Stimulated activated CD4-positive, alpha-beta T cell treated with anti-CD3 and anti-CD28 coated beads, Interleukin-4, amount 100 ng/mL, for 1 hour (primary cell): ENCODE data around the gene EIF4E1B.
A peak's percentile ranks its signal among the peaks of the same experiment; 100 is the strongest.

Experiments
- DNase-seq: peaks from one replicate; pipeline ENCODE4 v3.0.0-alpha.2; 2020

EIF4E1B gene

DNA sequence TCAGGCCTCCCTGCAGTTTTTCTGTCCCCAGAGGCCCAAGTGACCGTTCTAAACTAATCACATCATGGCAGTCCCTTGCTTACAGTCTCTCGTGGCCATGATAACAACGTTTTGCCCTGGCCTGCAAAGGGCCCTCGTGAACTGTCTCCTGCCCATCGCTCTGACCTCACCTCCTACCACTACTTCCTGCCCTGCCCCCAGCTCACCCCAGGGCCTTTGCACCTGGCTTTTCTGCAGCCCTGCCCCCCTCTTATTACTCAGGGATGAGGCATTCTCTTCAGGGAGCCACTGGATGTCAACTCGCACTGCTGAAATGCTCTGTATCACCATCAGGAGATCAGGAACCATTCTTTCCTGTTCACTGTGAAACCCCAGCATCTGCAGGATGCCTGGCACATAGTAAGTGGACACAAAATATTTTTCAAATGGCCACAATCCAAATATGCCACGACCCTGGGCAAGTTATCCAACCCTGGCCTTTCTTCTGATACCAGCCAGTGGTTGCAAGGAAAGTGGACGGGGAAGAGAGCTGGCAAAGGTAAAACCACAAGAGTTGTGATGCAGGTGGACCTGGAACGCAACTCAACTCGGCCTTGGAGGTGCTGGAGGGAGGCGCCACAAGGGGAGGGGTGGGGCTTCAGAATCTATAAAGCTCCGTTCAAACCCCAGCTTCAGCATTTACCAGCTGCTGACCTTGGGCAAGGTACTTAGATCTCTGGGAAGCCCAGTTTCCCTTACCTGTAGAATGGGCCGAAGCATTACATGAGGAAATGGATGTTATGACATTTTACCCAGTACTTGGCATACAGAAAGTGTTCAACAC, 1.9 kb upstream of the EIF4E1B start:
- no peak for DNase-seq

DNA sequence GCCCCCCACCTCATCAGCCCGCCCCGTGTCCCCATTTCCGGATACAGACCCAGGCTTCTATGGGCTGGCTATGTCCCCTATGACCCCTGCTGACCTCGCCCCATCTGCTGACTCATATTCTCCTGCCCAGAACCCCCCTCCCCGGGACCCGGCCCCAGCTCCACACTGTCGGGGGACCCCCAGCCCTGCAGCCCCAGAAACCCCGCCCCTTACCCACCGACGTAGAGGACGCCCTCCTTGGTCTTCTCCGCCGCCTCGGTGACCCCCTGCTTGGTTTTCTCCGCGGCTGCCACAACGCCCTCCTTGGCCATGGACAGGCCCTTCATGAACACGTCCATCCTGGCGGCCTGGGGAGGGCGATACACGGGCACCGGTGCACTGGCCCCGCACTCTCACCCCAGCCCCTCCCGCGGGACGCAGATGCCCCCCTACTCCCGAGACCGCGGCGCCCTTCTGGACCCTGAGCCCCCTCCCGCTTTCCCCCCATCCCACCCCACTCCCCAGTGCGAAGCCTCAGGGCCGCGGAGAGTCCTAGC, 1.1 kb upstream of the EIF4E1B start:
- DNase-seq: no peak

DNA sequence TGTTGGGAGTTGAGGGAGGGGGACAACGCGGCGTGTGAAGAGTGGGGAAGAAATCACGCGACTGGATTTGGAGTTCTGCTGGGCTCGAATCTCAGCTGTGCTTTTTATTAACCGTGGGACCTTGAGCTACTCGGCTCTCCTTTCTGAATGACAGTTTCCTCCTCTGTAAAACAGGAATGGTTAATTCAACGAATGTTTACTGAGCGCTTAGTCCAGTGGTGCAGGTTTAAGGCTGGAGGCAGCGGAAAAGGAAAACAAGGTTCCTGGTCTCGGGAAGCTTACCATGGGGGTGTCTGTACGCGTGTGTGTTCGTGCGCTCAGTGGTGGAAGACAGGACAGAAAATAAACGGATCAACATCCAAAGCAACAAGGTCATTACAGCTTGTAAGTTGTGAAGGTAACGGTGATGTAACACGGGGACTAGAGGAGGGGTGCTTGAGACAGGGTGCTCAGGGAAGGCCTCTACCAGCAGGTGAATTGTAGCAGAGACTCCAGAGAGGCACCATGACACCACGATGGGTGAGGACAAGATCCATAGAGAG, 277 bp downstream of the EIF4E1B start:
- no peak for DNase-seq

DNA sequence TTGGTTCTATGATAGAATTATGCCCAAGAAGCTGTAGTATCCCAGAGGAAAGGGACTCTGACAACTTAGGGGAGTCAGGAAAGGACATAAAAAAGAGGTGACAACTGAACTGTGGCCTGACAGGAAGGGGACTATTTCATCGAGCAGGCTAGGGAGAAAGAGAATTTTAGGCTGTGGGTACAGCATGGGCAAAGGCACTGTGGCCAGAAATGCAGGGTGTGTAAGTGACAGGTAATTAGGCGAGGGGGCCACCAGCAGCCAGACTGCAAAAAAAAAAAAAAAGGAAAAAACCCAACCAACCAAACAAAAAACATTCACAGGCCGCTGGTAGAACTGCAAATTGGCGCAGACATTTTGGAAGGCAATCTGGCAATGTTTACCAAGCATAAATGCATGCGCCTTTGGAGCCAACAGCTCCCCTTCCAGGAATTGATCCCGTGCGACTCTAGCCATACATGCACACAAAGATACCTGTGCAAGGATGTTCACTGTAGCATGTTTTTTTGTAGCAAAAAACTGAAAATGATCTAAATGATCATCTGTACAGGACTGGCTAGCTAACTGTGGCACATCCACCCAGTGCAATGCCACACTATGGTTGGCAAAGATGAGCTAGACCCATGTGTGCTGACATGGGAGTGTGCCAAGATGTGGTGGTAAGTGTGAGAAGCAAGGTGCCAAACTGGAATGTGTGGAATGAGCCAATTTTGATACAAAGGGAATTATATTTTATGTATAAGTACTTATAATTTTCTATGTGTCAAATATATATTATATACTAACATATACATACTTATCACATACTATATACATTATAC, 1.1 kb downstream of the EIF4E1B start:
- DNase-seq: no peak

DNA sequence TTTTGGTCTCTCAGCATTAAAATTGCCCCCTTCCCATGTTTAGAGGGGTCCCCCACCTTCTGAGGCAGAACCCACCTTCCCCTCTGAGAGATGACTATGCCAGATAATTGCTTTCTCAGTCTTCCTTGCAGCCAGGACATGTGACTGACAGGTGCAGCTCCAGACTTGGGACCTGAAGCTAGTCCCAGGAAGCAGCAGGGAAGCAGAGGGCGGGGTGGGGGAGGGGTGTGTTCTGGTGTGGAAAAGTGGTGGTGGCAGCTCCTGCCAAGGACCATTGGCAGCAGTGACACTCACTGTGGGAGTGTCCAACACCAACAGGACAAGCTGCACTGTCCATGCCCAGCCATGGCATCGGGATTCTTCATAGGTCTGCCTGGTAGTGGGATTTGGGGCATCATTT, 2.3 kb downstream of the EIF4E1B start:
- no peak for DNase-seq

DNA sequence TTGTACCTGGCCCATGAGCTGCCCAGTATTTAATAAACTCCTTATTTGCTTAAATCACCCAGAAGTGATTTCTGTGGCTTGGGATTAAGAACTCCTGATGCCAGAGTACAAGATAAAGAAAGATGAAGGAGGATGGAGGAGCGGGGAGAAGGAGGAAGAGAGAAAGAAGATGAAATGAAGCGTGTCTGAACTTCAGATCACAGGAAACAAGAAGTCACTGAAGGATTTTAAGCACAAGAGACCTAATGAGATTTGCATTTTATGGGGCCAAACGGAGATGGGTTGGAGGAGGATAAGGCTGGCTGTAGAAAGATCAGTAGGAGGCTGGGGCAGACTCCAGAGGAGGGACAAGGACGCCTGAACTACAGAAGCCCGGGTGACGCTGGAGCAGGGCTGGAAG, 3.1 kb downstream of the EIF4E1B start:
- no peak for DNase-seq

DNA sequence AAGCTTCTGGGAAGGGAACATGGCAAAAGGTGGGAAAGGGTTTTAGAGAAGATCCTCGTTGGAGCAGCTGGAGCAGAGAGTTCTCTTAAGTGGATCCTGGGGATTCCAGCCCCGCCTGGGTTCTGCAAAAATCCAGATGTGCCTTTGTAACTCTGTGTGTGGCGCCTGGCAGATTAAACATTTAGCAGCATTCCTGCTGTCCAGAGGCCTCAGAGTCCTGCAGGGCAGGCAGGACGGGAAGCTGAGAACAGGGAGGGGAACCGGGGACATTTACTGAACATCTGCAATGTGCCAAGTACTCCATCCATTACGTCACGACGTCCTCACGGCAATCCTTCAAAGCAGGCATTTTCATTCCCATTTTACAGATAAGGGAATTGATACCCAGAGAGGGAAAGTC, 6.0 kb downstream of the EIF4E1B start:
- DNase-seq: no peak

DNA sequence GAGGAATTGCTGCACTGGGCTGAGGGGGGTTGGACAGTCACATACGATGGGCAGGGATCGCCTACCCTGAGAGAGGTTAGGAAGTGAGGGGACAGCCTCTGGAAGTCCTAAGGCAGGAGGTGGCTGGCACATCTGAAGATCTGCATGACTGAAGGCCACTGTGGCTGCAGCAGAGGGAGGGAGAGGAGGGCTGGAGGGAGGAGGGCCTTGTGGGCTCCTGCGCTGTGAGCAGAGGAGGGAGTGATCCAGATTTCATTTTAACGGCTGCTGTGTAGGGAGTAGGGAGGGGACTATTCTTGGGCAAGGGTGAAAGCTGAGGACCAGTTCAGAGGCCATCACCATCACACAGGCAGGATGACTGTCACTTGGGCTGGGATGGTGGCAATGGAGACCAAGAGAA, 7.1 kb downstream of the EIF4E1B start:
- no peak for DNase-seq

DNA sequence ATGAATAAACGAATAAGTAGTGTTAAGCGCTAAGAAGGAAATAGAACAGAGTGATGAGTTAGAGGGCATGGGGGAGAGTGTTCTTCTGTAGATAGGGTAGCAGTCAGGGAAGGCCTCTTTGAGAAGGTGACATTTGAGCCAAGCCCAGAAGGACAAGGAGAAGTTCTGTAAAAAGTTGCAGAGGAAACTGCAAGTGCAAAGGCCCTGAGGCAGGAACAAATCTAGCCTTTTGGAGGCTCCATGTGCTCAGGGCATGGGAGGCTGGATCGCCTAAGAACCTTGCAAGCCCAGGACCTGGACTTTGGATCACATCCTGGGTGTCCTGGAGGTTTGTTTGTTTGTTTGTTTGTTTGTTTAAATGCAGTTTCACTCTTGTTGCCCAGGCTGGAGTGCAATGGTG, 8.0 kb downstream of the EIF4E1B start:
- DNase-seq: no peak

DNA sequence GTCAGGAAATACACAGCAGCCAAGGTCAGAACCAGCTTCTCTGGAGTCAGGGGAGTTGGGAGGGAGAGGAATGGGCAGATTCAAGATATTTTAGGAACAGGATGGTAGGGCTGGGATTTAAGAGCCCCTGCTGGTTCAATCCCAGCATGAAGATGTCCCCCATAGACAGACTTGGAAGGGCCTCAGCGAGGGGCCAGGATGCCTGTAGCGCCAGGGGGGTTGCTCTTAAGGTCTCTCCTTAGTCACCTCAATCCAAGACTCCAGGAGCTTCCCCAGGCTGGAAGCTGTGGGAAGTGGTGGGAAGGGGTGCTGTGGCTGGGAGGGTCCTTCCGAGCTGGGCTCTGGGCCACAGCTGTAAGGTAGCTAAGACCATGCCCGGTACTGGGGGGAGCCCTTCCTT, 8.7 kb downstream of the EIF4E1B start:
- no peak for DNase-seq

DNA sequence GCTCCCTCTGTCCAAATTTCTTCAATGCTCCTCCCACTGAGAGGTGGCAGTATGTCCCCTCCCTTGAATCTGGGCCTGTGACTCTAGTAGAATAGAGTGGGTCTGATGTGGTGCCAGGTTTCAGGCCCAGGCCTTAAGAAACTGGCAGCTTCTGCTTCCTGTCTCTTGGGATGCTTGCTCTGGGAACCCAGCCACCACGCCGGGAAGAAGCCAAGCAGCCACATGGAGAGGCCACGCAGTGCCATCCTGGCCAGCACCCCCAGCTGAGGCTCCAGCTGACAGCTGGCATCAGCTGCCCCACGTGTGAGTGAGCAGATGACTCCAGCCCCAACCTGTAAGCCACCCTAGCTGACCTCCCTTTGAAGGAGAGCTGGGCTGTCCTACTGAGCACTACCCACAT, 9.5 kb downstream of the EIF4E1B start:
- no peak for DNase-seq

DNA sequence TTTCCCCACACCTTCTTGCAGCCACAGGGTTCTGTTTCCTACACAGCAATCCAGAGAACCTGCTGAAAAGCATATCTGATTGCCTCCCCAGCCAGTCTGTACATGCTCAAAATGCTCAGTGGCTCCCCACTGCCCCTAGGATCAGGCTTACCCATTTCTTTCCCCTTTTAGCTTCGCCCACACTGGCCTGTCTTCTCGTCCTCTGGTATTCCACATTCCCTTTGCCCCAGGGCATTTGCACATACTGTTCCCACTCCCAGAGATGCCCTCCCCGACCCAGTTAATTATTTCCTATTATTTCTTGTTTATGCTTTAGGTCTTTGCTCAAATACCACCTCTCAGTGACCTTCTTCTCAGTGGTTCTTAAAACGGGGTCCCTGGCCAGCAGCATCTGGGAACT, 10.1 kb downstream of the EIF4E1B start:
- no peak for DNase-seq

DNA sequence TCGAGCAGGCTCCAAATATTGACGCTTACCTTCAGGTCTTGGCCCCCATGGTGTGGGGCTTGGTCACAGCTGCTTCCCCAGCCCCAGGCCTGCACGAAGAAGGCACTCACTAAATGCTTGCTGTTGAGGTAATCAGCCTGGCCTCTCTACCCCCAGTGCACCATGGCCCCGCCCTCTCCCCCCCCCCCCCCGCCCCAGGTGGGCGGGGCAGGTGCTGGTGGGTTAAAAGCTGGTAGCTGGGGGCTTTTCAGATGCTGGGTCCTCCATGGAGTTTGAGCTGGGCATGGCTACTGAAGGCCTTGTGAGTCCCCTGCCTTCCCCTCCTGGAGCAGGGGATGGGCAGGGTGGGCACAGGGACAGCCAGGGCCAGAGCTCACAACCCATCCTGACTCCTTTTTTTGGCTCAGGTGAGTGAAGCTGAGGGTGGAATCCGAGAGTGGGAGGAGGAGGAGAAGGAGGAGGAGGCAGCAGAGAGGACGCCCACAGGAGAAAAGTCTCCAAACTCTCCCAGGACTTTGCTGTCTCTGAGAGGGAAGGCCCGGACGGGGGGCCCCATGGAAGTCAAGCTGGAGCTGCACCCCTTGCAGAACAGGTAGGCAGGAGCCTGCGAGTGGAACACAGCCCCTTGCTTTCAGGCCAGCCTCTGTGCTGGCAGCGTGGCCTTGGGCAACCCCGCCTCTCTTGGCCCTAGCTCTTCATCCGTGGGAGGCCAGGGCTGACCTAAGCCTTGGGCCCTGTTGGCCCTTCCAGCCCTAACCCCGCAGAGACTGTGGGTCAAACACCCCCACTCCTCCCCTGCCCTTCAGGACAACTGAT, 12.4 kb downstream of the EIF4E1B start:
- no peak for DNase-seq

DNA sequence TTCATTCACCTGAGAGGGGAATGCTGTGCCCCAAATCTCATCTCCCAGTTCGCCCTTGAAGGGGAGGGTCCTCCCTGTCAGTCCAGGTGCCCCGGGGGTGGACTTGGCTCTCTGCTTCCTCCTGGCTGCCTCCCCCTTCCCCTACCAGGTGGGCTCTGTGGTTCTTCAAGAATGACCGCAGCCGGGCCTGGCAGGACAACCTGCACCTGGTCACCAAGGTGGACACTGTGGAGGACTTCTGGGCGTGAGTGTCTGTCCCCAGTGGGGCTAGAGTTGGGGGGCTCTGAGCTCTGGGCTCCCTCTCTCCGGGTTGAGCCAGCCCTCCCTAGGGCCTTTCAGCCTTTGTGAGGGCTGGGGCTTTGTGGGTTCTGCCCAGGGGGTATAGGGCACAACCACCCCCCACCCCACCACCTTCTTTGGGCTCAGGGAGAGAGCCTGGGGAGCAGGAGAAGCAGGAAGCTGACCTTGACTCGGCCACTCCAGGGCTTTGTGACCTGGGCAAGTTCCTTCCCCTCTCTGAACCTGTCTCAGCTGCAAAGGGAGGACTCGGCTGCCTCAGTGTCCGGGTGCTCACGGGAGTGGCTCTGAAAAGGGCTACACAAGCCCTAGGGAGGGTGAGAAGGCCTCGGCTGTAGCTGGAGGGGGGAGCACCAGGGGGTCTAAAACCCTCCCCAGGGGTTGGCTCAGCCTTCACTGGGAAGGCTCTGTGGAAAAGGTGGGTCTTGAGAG, 13.2 kb downstream of the EIF4E1B start:
- DNase-seq: no peak

DNA sequence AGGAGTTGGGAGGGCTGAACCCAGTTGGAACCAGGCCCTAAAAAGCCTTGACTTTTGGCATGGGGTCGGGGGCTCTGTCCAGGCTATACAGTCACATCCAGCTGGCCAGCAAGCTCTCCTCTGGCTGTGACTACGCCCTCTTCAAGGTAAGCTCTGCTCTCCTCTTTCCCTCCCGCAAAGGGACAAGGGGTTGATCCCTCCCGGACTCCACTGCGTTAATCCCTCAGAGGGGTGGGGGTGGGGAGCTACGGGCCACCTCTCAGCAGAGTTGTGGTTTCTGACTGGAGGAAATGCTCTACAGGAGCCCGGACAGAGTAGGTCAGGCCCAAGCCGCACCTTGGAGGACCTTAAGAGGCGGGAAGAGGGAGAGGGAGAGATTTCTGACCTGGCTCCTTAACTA, 13.8 kb downstream of the EIF4E1B start:
- DNase-seq: no peak

DNA sequence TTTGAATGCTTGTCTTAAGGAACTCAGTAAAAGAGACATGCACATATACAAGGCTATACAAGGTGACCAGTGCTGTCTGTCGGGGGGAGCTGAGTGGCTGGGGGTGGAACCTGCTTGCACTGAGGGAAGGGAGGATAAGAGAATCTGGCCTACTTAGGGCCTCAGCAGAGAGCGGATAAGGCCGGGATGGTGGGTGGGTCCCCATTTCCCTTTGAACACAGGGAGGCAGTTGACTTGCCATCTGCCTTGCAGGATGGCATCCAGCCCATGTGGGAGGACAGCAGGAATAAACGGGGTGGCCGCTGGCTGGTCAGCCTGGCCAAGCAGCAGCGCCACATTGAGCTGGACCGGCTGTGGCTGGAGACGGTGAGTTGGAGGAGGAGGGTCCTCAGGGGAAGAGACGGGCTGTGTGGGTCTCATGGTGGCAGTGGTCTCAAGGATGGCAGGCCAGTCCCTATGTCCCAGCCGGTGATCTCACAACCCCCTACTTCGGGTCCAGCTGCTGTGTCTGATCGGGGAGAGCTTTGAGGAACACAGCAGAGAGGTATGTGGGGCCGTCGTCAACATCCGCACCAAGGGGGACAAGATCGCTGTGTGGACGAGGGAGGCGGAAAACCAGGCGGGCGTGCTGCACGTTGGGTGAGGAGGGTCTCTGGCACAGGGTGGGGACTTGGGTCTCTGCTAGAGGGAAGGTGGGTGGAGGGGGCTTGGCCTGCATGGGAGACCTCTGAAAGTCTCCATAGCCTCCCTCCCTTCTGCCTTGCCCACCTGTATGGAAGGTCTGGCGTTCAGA, 14.6 kb downstream of the EIF4E1B start:
- DNase-seq: no peak

DNA sequence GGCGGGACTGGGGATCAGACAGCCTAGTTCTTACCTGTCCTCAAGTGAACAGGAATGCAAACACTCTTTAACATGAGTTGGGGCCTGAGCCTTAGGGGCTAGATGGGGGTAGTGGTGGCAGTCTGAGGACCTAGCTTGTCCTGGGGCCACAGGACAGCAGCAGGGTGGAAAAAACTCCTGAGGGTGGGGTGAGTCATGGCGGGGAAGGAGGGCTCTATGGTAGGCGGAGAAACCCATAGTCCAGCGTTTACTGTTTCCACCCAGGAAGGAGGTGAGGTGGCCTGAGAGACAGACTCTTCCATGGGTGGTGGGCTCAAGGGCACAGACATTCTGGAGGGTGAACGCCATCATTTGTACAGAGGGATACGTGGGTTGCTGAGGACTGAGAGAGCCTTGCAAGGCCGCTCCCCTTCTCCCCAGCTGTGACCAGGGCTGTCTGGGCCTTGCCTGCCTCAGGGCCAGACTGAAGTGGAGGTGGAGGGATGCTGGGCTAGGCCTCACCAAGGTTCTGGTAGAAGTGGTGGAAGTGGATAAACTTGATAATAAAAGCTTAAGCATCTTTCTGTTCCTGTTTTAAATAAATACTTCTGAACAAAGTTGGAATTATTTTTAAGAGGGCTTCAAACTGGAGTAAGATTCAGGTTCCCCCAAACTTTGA, 15.7 kb downstream of the EIF4E1B start:
- DNase-seq: no peak

DNA sequence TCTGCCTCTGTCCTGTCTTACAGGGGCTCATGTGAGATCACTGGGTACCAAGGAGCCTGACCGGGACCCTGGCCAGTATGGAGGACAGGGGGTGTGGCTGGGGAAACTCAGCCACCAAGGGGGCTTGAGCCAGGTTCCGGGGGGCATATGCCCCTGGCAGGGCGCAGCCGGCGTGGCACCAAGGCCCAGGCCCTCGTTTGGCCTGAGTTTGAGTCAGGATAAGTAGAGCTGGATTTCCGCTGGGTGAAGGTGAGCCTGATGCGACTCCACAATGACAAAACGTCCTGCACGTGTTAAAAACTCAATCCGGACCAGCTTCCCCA, 16.2 kb downstream of the EIF4E1B start:
- no peak for DNase-seq

DNA sequence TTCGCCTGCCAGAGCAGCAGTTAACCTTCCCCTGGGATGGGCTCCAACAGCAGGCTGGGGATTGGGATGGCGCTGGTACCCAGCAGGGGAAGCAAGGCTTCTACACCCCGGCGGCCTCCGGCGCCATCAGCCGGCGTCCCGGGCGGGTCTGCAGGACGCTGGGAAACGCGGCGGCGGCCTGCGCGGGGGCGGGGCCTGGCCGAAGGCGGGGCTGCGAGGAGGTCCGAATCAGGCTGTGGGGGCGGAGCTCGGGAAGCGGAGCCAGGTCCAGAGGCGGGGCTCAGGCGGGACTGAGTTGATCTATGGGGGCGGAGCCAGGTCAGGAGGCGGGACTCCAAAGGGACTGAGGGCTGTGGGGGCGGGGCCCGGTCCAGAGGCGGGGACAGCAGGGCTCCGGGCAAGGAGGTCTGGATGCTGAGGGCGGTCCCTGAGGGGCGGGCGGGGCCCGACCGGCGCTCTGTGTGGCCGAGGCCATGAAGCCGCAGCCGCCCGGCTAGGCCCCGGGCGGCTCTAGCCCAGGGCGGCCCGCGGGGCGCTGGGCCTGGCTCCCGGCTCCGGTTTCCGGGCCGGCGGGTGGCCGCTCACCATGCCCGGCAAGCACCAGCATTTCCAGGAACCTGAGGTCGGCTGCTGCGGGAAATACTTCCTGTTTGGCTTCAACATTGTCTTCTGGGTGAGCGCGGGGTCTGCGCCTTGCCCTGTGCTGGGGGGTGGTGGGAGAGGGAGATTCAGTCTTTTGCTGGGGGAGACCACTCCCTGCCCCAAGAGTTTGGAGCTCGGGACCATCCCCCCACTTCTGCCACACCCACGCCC, 16.8 kb downstream of the EIF4E1B start, which contains the start of gene TSPAN17:
TSPAN17 (plus strand) TSS at position 455 of the 813 bp plus-strand sequence; CDS start at position 587, 132 bp downstream.
- DNase-seq: peak; percentile 99
